HepG2 (cell line): Measurements from ENCODE around the gene BRAF. TPM values are rescaled to one million over a fixed set of nuclear protein-coding genes. Genes with fewer than 3 reads are reported as not detected.

Experiments used
- ATAC-seq: fragments of 200-7000 bp; cut with Tn5 transposase; 3 replicates; pipeline ENCODE4 v1.9.1; 2020; ENCODE audit warnings: mild to moderate bottlenecking, moderate library complexity
- BruUV-seq: library from RNA; stranded (reverse); fragments of 400-500 nt; replicated peaks from 2 replicates; lab custom pipeline; 2021; lab: Mats Ljungman, UMichigan
- CTCF ChIA-PET: fragments of 300-600 bp; formaldehyde crosslinking; extraction: SDS; loops from one replicate; lab custom pipeline; 2021; ENCODE audit warnings: low total read pairs, inconsistent platforms, low intra/inter-chr PET ratio; lab: Yijun Ruan, JAX
- POLR2A ChIA-PET: fragments of 350-600 bp; sonication (Branson Sonifier 250); formaldehyde crosslinking; loops from one replicate; lab custom pipeline; 2020; ENCODE audit warnings: antibody characterized with exemption, inconsistent platforms; lab: Yijun Ruan, JAX
- DNase-seq: peaks from one replicate; pipeline ENCODE4 v3.0.0-alpha.2; 2015; ENCODE audit warnings: low spot score
- FAIRE-seq: peaks from 3 replicates; lab custom pipeline; 2011; peaks lifted over from hg19 to GRCh38; lab: Jason Lieb, UNC
- H2AFZ ChIP-seq: one replicate; pipeline ENCODE4 v1.6.1; 2011; ENCODE audit warnings: low read length, inconsistent platforms
- H3K27ac ChIP-seq: fragments of 300-600 bp; 3 replicates; pipeline ENCODE4 v1.8.0; 2011; ENCODE audit warnings: mixed run types, mild to moderate bottlenecking, mixed read lengths, low read length, inconsistent platforms; ENCODE audit not compliant: insufficient read depth; ENCODE audit errors: extremely low read length
- H3K27me3 ChIP-seq, 2 experiments: fragments of 200-600 bp in 1 of 2; 2 replicates in 1 of 2; 3 replicates in 1 of 2; pipeline versions ENCODE4 v1.6.0 to v1.8.0; 2011; ENCODE audit warnings: low read length in 2 of 2, mild to moderate bottlenecking in 2 of 2, moderate library complexity in 2 of 2, inconsistent platforms in 1 of 2; ENCODE audit not compliant: insufficient read depth in 2 of 2, control insufficient read depth in 1 of 2
- H3K36me3 ChIP-seq, 2 experiments: fragments of 200-600 bp in 1 of 2; replicated peaks in 1 of 2; 2 replicates in 1 of 2; 3 replicates in 1 of 2; pipeline versions ENCODE4 v1.5.1 to v1.8.0; 2011; ENCODE audit warnings: low read length in 2 of 2, inconsistent platforms in 1 of 2; ENCODE audit not compliant: insufficient read depth in 2 of 2, control insufficient read depth in 1 of 2
- H3K4me1 ChIP-seq: 2 replicates; pipeline ENCODE4 v1.5.1; 2012; ENCODE audit warnings: low read length, inconsistent platforms; ENCODE audit not compliant: insufficient read depth
- H3K4me2 ChIP-seq: 2 replicates; pipeline ENCODE4 v1.6.0; 2011; ENCODE audit warnings: low read depth, low read length, inconsistent platforms
- H3K4me3 ChIP-seq, 3 experiments: fragments of 200-600 bp in 1 of 3; sonication (generic), shearing (Covaris generic) in 1 of 3; replicated peaks in 1 of 3; 2 replicates each; pipeline ENCODE4 v1.5.1; 2011 to 2016; ENCODE audit warnings: low read length in 3 of 3, inconsistent platforms in 2 of 3, low read depth in 2 of 3, mild to moderate bottlenecking in 2 of 3, control low read depth in 1 of 3, mixed read lengths in 1 of 3; ENCODE audit not compliant: insufficient read depth in 1 of 3
- H3K79me2 ChIP-seq: one replicate; pipeline ENCODE4 v1.6.1; 2011; ENCODE audit warnings: low read length, inconsistent platforms; ENCODE audit not compliant: insufficient read depth
- H3K9ac ChIP-seq: 2 replicates; pipeline ENCODE4 v1.6.0; 2011; ENCODE audit warnings: mild to moderate bottlenecking, low read depth, low read length, inconsistent platforms; ENCODE audit not compliant: insufficient read depth
- H3K9me3 ChIP-seq: 2 replicates; pipeline ENCODE4 v1.5.1; 2012; ENCODE audit warnings: mild to moderate bottlenecking, low read length
- H4K20me1 ChIP-seq: 2 replicates; pipeline ENCODE4 v1.6.0; 2011; ENCODE audit warnings: inconsistent platforms, mild to moderate bottlenecking, low read length, moderate library complexity; ENCODE audit not compliant: insufficient read depth
- BHLHE40 ChIP-seq: IDR thresholded peaks from 2 replicates; pipeline ENCODE4 v1.6.1; 2011; ENCODE audit warnings: low read length, improper control_type of control experiment
- CHD2 ChIP-seq: IDR thresholded peaks from 2 replicates; pipeline ENCODE4 v1.6.1; 2011; ENCODE audit warnings: low read depth, low read length, improper control_type of control experiment
- NCOA1 ChIP-seq: sonication (generic); formaldehyde crosslinking; IDR thresholded peaks from 2 replicates; pipeline ENCODE4 v1.9.0; 2021; ENCODE audit warnings: missing genetic modification reagents
- REL ChIP-seq: sonication (generic); formaldehyde crosslinking; conservative IDR thresholded peaks from 2 replicates; pipeline ENCODE4 v1.8.0; 2022; ENCODE audit warnings: mild to moderate bottlenecking, missing genetic modification reagents, moderate library complexity
- ZNF33A ChIP-seq: sonication (generic); formaldehyde crosslinking; IDR thresholded peaks from 2 replicates; pipeline ENCODE4 v1.5.1; 2020; ENCODE audit warnings: missing genetic modification reagents, mild to moderate bottlenecking, moderate library complexity, borderline replicate concordance
- ZNF782 ChIP-seq: sonication (generic); formaldehyde crosslinking; IDR thresholded peaks from 2 replicates; pipeline ENCODE4 v1.4.0; 2020; ENCODE audit warnings: missing genetic modification reagents, mild to moderate bottlenecking, borderline replicate concordance
- WGBS: methylation state at CpG from one replicate; pipeline ENCODE4 v1.1.6; 2017; ENCODE audit warnings: low lambda C conversion rate; 5-methylcytosine and 5-hydroxymethylcytosine counted together
- in situ Hi-C: cut with HindIII; loops from 2 replicates; pipeline ENCODE4 v1.10.0; 2017; ENCODE audit warnings: low pct_unique_long_range_greater_than_20kb; ENCODE audit not compliant: extremely low pct_ligation_motif_present
- intact Hi-C: fragments of 100-400 bp; cut with micrococcal nuclease; formaldehyde crosslinking; loops from one replicate; pipeline ENCODE4 v1.10.0; 2022; ENCODE audit not compliant: unreplicated experiment
- polyA plus RNA-seq, 8 experiments: library from polyadenylated mRNA; depleted of rRNA in 3 of 8; stranded (reverse) in 7 of 8; unstranded in 1 of 8; fragments of >200 nt; fragmentation: Illumina TruSeq in 4 of 8; extraction: Trizol in 4 of 8; gene quantifications; 2 replicates each; pipeline versions ENCODE4 v1.2.1 to v1.2.3, GENCODE V29; 2011 to 2016; ENCODE audit warnings: low read depth in 4 of 8, missing spikeins in 1 of 8, mixed read lengths in 1 of 8; ENCODE audit not compliant: insufficient read depth in 1 of 8
- total RNA-seq, 5 experiments: library from RNA; depleted of rRNA; stranded (reverse); fragments of >200 nt; fragmentation: Illumina TruSeq; extraction: Trizol; gene quantifications; 2 replicates each; pipeline ENCODE4 v1.2.3, GENCODE V29; 2016; ENCODE audit warnings: low read depth in 1 of 5
- TF ChIP-seq, protein P1 (sequence below): sonication (generic); formaldehyde crosslinking; IDR thresholded peaks from 2 replicates; pipeline ENCODE4 v1.4.0; 2020; ENCODE audit warnings: mild to moderate bottlenecking, missing genetic modification reagents
- TF ChIP-seq, protein P2 (sequence below): sonication (generic); formaldehyde crosslinking; IDR thresholded peaks from 2 replicates; pipeline ENCODE4 v1.5.1; 2020; ENCODE audit warnings: mild to moderate bottlenecking, missing genetic modification reagents, moderate library complexity

Gene BRAF
- total and polyA plus RNA-seq, 2 of the 13 experiments (the other 11 are each of a cell fraction or from before 2014, with no cell fraction given) = 12.5 to 13.4 TPM

DNA sequence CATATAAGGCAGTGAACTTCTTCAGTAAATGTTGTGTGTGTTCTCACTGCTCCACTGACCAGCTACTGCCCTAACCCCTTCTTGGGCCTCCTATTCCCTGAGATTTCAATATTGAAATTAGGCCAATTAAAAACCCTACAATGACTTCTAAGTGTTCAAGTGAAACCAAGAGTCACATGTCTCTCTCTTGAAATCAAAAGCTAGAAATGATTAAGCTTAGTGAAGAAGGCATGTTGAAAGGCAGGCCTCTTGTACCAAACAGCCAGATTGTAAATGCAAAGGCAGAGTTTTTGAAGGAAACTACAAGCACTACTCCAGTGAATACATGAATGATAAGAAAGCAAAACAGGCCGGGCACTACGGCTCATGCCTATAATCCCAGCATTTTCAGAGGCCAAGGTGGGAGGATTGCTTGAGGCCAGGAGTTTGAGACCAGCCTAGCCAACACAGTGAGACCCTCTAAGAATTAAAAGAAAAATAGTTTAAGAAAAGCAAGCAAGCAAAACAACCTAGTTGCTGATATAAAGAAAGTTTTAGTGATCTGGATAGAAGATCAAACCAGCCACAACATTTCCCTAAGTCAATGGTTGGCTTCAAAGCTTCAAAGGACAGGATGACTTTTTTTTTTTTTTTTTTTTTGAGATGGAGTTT, 22.3 kb downstream of the BRAF start:
- ATAC-seq = no peak
- H3K79me2 ChIP-seq = peaks cover 48% of the 10 kb centered on the region
- POLR2A ChIA-PET = interaction anchor here (0.6 kb wide), 1 partner anchor 1251 kb away, joined by 3 read pairs; no protein-coding TSS in a partner anchor

DNA sequence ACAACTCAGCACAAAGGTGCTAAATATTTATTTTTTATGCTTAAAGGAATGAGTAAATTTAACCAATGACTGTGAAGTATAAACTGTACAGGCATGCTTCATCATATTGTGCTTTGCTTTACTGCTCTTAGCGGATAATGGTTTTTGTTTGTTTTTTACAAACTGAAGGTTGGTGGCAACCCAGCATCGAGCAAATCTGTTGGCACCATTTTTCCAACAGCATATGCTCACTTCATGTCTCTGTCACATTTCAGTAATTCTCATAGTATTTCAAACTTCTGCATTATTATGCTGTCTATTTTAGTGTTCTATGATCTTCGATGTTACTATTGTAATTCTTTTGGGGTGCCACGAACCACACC, 22.8 kb downstream of the BRAF start:
- no peak for FAIRE-seq
- 96% methylated on average over 4 of the region's 4 CpGs for WGBS

More for the DNA sequence above, 22.3 kb downstream of the BRAF start:
- CTCF ChIA-PET = no interaction called here
- WGBS = 94% methylated on average over 2 of the region's 2 CpGs
- intact Hi-C loops (no loop called here), in situ Hi-C loops (no loop called here)
- H3K9ac ChIP-seq = no peak overlapping the region
- FAIRE-seq (no peak), DNase-seq (no peak)
- BruUV-seq = no TSS peak
- H2AFZ ChIP-seq = no peak overlapping the region
- no peaks in the 10 kb centered on the region for H3K36me3 ChIP-seq
- H3K4me3 ChIP-seq = no peak overlapping the region
- peaks cover 3% of the 10 kb centered on the region; the same call in 1 of the 2 replicates for H4K20me1 ChIP-seq
- peaks cover 22% of the 10 kb centered on the region for H3K4me1 ChIP-seq
- no peaks in the 10 kb centered on the region for H3K27me3 ChIP-seq
- H3K27ac ChIP-seq = no peak overlapping the region
- TF ChIP-seq, protein P1, sequence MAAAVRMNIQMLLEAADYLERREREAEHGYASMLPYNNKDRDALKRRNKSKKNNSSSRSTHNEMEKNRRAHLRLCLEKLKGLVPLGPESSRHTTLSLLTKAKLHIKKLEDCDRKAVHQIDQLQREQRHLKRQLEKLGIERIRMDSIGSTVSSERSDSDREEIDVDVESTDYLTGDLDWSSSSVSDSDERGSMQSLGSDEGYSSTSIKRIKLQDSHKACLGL (CRISPR knock-in tag) = no peak
- TF ChIP-seq NCOA1 (CRISPR knock-in tag) = 0 out of 2 replicates have a peak, but pooled peaks have one; percentile 34
- no peak for TF ChIP-seq BHLHE40
- no peak overlapping the region for H3K4me2 ChIP-seq
- no peaks in the 10 kb centered on the region for H3K9me3 ChIP-seq

More for the DNA sequence above, 22.8 kb downstream of the BRAF start:
- peaks cover 3% of the 10 kb centered on the region; the same call in 1 of the 2 replicates for H4K20me1 ChIP-seq
- CTCF ChIA-PET = no interaction called here
- H2AFZ ChIP-seq = no peak overlapping the region
- no peak overlapping the region for H3K4me3 ChIP-seq
- H3K36me3 ChIP-seq = no peaks in the 10 kb centered on the region
- H3K27ac ChIP-seq = no peak overlapping the region
- H3K9ac ChIP-seq = no peak overlapping the region
- no peaks in the 10 kb centered on the region for H3K9me3 ChIP-seq
- in situ Hi-C loops = no loop called here
- TF ChIP-seq CHD2 (no peak), REL (CRISPR knock-in tag) (no peak), ZNF782 (CRISPR knock-in tag) (no peak), ZNF33A (no peak)
- TF ChIP-seq, protein P2, sequence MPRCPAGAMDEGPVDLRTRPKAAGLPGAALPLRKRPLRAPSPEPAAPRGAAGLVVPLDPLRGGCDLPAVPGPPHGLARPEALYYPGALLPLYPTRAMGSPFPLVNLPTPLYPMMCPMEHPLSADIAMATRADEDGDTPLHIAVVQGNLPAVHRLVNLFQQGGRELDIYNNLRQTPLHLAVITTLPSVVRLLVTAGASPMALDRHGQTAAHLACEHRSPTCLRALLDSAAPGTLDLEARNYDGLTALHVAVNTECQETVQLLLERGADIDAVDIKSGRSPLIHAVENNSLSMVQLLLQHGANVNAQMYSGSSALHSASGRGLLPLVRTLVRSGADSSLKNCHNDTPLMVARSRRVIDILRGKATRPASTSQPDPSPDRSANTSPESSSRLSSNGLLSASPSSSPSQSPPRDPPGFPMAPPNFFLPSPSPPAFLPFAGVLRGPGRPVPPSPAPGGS = no peak
- TF ChIP-seq, all 625 proteins: peak for 0
- Histone ChIP-seq H3K27me3 (no peaks in the 10 kb centered on the region), H3K4me1 (peaks cover 22% of the 10 kb centered on the region), H3K4me2 (no peak overlapping the region), H3K79me2 (peaks cover 50% of the 10 kb centered on the region)
- POLR2A ChIA-PET = no interaction called here
- ATAC-seq (no peak), DNase-seq (no peak)
- no TSS peak for BruUV-seq
- intact Hi-C loops = no loop called here
